Inflammatory macrophage treated with lipopolysaccharide for 4 hours (primary cell): ENCODE data around the gene RERG.

Source experiments
- DNase-seq: peaks from one replicate; pipeline ENCODE4 v3.0.0-alpha.2; 2020

RERG gene

DNA sequence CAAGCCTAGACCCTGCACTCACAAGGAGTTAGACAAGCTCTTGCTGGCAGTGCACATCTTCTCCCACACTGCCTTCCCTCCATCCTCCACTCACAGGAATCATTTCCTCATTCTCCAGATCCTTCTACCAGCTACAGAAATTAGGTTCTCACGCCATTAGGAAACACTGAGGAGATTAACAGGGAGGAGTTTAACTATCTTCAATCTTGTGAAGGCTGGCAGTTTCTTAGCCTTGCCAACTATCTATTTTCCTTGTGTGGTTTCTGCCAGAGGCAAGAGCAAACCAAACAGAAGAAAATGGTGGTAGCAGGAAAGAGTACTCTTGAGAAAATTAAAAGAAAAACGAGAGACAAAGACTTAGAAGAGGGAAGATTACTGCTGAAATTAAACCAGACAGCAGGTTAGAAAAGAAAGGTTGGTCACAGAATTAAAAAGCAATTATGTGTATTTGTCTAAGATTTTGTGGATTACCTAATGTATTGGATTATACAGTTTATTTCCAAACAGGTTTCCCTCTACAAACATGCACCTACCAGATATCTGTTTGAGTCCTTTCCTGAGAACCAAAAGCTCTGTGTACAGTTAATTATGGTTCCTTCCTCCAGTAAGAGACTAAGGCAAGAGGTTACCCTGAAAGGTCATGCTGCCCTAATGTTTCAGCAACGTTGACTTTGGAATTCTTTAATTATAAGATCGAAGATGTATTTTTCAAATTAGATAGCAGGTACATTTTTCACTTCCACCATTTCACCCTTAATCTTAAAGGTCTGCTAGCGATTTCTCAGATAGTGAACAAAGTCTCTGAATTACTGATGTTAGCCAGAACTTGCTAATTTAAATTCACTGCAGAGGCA lies 5.0 kb downstream of the RERG start:
- DNase-seq = no peak

DNA sequence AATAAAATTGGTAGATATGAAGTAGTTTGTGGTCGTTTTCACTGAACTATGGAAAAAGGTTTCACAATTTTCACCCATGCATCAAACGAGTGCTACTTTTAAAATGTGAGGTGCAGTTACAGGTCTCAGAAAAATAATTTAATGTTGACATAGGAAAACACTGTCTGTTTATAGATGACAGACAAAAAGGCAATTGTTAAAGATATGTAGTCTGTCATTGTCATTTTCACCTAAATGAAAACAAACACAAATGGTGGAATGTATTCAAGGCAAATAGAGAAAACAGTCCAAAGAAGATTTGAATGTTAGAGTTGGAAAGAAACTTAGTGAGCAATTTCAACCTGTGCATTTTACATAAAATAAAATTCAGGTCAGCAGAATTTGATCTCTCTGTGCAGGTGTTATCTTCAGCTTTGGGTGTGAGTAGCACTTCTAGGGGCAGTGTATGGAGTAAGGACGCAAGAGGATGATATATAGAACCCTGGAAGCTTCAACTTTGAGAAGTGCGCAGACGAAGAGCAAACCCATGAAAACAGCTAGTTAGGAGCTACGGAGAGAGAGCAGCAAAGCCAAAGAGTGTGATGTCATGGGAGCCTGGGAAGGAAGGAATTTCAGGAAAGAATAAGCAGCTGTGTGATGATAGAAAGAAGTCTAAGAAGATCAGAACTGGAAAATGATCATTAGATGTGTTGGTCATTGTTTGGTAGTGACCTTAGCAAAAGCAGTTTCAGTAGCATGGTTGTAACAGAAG lies 6.2 kb downstream of the RERG start:
- DNase-seq = no peak

DNA sequence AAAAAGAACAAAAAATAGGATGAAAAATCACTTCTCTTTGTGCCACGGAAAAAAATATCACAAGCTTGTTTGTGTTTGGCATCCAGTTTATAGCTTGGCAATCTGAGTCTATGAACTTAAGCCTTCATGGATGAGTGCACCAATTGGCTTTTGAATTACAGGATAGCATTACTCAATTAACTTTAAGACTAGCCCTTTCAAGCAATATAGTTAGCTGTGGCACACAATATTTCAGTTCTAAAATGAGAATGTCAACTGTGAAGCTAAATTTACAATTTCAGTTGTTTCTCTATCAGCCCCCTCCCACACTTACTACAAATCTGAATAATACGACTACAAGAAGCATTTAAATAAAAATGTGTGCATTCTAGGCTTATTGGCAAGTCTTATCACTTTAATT lies 8.3 kb downstream of the RERG start:
- DNase-seq = no peak

DNA sequence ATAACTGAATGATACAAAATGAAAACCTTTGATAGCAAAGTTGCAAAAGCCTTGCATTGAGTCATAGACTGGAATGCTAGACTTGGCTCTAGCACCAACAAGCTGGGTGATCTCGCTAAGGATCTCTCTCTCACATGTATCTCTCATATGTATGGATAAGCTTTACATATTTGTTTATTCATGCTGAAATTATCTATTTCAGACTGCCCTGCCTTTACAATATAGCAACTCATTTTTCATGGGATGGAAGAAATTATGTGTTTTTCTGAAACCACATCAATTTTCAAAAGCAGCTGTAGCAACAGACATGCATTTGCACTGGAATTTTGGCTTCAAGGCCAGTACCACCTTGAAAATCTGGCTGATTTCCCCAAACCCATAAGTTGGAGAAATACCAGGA lies 11.4 kb downstream of the RERG start:
- DNase-seq = no peak

- no peak for DNase-seq
Observed at GRCh38 chr12:15208871-15209656, 12.2 kb downstream of the RERG start.

DNA sequence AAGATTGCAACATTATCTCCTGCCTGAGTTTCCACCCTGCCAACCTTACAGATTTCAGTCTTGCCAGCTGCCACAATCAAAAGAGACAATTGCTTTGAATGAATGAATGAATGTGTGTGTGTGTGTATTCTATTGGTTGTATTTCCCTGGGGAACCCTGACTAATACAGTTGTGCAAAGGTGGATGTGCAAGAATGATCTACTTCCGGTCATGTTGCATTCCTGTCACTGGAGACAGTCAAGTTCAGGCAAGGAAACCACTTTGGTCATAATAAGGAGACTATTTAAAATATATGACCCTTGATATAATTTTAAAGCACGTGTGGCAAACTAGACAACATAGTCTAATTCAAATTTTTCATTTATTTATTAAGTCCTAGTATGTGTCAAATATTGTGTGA lies 13.1 kb downstream of the RERG start:
- DNase-seq = no peak

DNA sequence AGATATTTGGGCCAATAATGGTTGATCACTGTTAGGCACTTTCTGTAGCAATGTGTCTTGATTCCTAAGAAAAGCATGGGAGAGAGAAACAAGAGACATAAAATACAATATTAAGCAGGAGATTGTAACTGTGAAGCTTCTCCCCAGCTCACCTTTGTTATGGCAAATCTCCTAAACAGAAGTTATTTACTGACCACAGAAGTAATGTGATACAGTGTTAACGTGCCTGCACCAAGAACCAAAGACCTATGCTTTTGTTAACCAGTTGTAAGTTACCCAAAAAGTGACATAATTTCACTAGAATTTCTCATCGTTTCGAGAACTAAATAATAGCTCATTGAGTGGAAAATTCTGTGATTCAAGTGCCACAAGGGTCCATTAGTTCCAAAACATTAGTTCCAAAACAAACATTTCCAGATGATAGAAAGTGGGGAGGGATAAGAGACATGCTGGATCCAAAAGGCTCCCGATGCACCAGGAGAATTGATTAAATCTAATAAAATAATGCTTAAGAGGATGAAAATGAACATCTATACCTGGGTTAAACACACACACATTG lies 14.3 kb downstream of the RERG start:
- DNase-seq = no peak

GRCh38 chr12:15206338-15206737 lies 14.9 kb downstream of the RERG start:
- no peak for DNase-seq

GRCh38 chr12:15205341-15206010 lies 15.7 kb downstream of the RERG start:
- DNase-seq = no peak

DNA sequence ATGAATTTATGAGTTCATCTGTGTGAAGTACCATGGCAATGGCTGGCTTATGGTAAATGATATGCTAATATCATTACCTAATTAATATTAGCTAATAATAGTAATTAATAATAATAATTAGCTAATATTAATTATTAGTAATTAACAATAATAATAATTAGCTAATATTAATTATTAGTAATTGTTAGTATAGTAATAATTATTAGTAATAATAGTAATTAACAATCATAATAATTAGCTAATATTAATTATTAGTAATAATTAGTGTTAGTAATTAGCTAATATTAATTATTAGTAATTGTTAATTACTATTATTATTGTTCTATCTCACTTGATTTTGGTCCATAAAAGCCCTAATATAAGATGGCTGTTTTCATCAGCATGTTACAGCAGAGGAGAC lies 19.8 kb downstream of the RERG start:
- no peak for DNase-seq

GRCh38 chr12:15201056-15201455 lies 20.2 kb downstream of the RERG start:
- no peak for DNase-seq

DNA sequence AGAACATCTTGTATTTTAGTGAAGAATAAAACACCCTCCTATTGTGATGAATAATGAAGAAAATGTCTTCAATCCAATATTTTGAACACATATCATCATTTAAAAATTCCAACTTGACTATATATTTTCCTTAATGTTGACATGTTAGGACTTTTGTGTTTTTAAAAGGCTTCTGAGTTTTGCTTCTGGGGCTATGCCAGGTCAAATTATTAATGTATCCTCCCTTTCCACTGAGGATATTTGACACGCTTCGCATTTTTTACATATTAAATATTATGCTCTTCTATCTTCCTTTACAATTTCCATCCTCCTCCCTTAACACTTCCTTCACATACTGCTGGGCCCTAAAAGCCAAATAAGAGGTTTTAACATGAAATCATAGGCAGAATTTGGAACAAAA lies 20.6 kb downstream of the RERG start:
- DNase-seq = no peak

- DNase-seq = no peak
Observed at GRCh38 chr12:15199930-15200329, 21.3 kb downstream of the RERG start.

- no peak for DNase-seq
Observed at GRCh38 chr12:15196678-15197505, 24.3 kb downstream of the RERG start.

DNA sequence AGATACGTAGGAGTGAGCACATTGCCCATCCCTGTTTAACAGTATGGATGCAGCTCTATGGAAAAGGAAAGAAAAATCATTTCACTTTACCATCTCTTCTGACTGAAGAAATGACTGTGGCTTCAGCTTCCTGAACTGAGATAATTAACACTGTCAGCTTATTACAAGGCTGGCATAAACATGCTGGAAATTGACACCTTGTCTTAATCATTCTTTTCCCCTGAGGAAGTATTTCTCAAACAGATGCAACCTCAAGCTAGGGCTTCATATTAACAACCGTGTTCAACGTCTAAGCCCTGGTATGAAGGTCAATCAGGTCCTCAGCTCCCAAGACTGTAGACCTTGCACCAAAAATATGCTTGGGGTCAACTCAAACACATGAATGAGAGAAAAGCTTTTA lies 25.0 kb downstream of the RERG start:
- DNase-seq = no peak

GRCh38 chr12:15194456-15195368 lies 26.5 kb downstream of the RERG start:
- DNase-seq = no peak

- DNase-seq = no peak
Observed at GRCh38 chr12:15193946-15194345, 27.3 kb downstream of the RERG start.

- no peak for DNase-seq
Observed at GRCh38 chr12:15192720-15193119, 28.5 kb downstream of the RERG start.

DNA sequence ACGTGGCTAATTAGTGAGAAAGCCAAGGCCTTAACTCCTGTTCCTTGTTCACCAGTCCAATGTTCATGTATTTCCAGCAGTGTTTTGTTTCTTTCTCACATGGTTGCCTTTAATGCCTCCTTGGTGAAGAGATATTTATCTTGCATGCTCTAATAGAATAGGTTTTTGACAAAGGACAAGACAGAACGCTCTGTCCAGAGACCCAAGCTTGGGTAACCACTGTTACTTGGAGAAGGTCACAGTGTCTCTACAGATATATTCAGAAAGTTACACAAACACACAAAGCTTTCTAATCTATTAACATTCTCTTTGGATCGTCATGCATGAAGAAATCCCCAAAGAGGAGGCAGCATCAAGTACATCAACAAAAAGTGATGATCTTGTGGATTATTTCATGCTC lies 33.1 kb downstream of the RERG start:
- DNase-seq = no peak

DNA sequence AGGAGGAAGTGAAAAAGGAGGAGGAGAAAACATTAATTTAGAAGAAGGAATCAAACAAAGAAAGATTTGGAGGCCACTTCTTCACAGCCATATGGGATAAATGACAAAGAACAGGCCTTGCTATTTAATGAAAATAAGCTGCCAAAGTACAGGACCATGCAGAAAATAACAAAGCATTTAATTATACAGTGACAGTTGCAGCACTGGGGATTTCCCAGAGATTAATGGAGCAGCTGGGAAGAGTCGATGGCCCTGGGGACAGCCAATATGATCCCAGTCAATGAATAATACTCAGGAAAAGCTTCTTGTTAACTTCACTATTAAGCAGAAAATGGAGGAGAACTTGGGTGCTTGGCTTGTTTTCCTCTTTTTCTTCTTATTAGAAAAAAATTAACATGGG lies 34.6 kb downstream of the RERG start:
- no peak for DNase-seq

GRCh38 chr12:15184484-15184883 lies 36.7 kb downstream of the RERG start:
- no peak for DNase-seq
